ENCODE measurements around the gene PCDHGB1.
"Not testable (repeated sequence)": the region's sequence is repeated elsewhere in the genome, so short reads cannot be mapped to it uniquely, and the experiment has no call there.

PCDHGB1 gene

GRCh38 chr5:141397756-141398551 lies 48.1 kb downstream of the PCDHGB1 start, which contains the start of gene PCDHGB5:
TSS of gene PCDHGB5 (plus strand) at chr5:141397947. CDS start at chr5:141398128, 181 bp downstream.
- not testable (repeated sequence) for H3K27ac ChIP-seq (replicated peaks); H3K27me3 ChIP-seq (ENCODE audit: insufficient read depth, poor library complexity, severe bottlenecking)
- peak within 1 kb of the TSS; percentile 23 for H3K4me3 ChIP-seq (replicated peaks; ENCODE audit: insufficient read depth, low read length)
- DNase-seq (ENCODE audit: low read depth in 1 of 2, low spot score in 1 of 2) = peak in 1 of 2 experiments; percentile 57
- peak; percentile 32 for TF ChIP-seq CTCF (IDR thresholded peaks at IDR 0.05; ENCODE audit: insufficient read depth, low read length)

- no peak for TF ChIP-seq CTCF (IDR thresholded peaks at IDR 0.05; ENCODE audit: insufficient read depth, low read length)
- TF ChIP-seq POLR2AphosphoS5 (IDR thresholded peaks at IDR 0.05; ENCODE audit: low read depth) = no peak
- TF ChIP-seq REST (IDR thresholded peaks at IDR 0.05; ENCODE audit: insufficient replicate concordance, low read depth) = no peak
- no peak for TF ChIP-seq GABPA (IDR thresholded peaks at IDR 0.05; ENCODE audit: low read depth)
- TF ChIP-seq SPI1 (IDR thresholded peaks at IDR 0.05; ENCODE audit: borderline replicate concordance, low read depth) = no peak
Measured at GRCh38 chr5:141398608-141399007, 48.7 kb downstream of the PCDHGB1 start.

GRCh38 chr5:141399555-141400258 lies 49.8 kb downstream of the PCDHGB1 start:
- TF ChIP-seq GABPA (IDR thresholded peaks at IDR 0.05; ENCODE audit: low read depth) = no peak
- TF ChIP-seq CTCF (IDR thresholded peaks at IDR 0.05; ENCODE audit: insufficient read depth, low read length) = no peak
- H3K4me3 ChIP-seq (replicated peaks; ENCODE audit: insufficient read depth, low read length) = no peak overlapping the region
- DNase-seq (ENCODE audit: low read depth in 1 of 2, low spot score in 1 of 2) = no peak
- H3K27me3 ChIP-seq (ENCODE audit: insufficient read depth, poor library complexity, severe bottlenecking) = no peaks in the 10 kb centered on the region
- no peak overlapping the region for H3K27ac ChIP-seq (replicated peaks)

More at GRCh38 chr5:141398608-141399007, 48.7 kb downstream of the PCDHGB1 start:
- H3K27me3 ChIP-seq (ENCODE audit: insufficient read depth, poor library complexity, severe bottlenecking) = no peaks in the 10 kb centered on the region
- no peak for DNase-seq (ENCODE audit: low read depth in 1 of 2, low spot score in 1 of 2)
- H3K4me3 ChIP-seq (replicated peaks; ENCODE audit: insufficient read depth, low read length) = no peak overlapping the region
- H3K27ac ChIP-seq (replicated peaks) = no peak overlapping the region
